A549 (cell line): ENCODE data around the gene PPP2R2D. TPM values are rescaled to one million over a fixed set of nuclear protein-coding genes. Genes with fewer than 3 reads are reported as not detected.

Source experiments
- ATAC-seq, 2 experiments: fragments of 200-7000 bp in 1 of 2; fragments of >200 bp in 1 of 2; cut with Nextera tagmentation in 1 of 2; cut with Tn5 transposase in 1 of 2; 3 replicates each; pipeline versions ENCODE4 v1.8.0 to v1.9.1; 2018 to 2020; ENCODE audit warnings: mild to moderate bottlenecking in 1 of 2, moderate library complexity in 1 of 2
- CTCF ChIA-PET: fragments of 300-600 bp; sonication (Branson Sonifier 250); formaldehyde crosslinking; extraction: SDS; loops from one replicate; lab custom pipeline; 2021; ENCODE audit warnings: antibody characterized with exemption, inconsistent platforms; lab: Yijun Ruan, JAX
- POLR2A ChIA-PET: fragments of 350-600 bp; formaldehyde crosslinking; extraction: SDS; loops from one replicate; lab custom pipeline; 2021; ENCODE audit warnings: antibody characterized with exemption, inconsistent platforms; lab: Yijun Ruan, JAX
- DNase-seq, 2 experiments: peaks; one replicate each; pipeline versions ENCODE4 v3.0.0 to v3.0.0-alpha.2; 2011 to 2016; ENCODE audit warnings: low read depth in 1 of 2, low spot score in 1 of 2
- FAIRE-seq: peaks from 2 replicates; lab custom pipeline; 2011; peaks lifted over from hg19 to GRCh38; lab: Jason Lieb, UNC
- H3K27ac ChIP-seq, 2 experiments: fragments of >200 bp; sonication (Bioruptor Twin); formaldehyde crosslinking; 3 replicates each; pipeline ENCODE4 v1.5.1; 2016 to 2017
- H3K4me1 ChIP-seq: fragments of >200 bp; sonication (Bioruptor Twin); formaldehyde crosslinking; 3 replicates; pipeline ENCODE4 v1.6.1; 2016
- H3K4me2 ChIP-seq: fragments of >200 bp; sonication (Bioruptor Twin); formaldehyde crosslinking; 3 replicates; pipeline ENCODE4 v1.6.1; 2016
- H3K4me3 ChIP-seq: fragments of >200 bp; sonication (Bioruptor Twin); formaldehyde crosslinking; 3 replicates; pipeline ENCODE4 v1.5.1; 2016
- H3K9me3 ChIP-seq: fragments of >200 bp; sonication (Bioruptor Twin); formaldehyde crosslinking; 3 replicates; pipeline ENCODE4 v1.6.1; 2016
- ATOH8 ChIP-seq: fragments of 250-450 bp; sonication (Bioruptor Pico); IDR thresholded peaks from 2 replicates; pipeline ENCODE4 v1.5.0; 2020; ENCODE audit warnings: low read depth, mild to moderate bottlenecking, moderate library complexity
- BHLHE40 ChIP-seq: IDR thresholded peaks from 2 replicates; pipeline ENCODE4 v1.6.1; 2012; ENCODE audit warnings: low read depth, low read length, inconsistent platforms
- E2F6 ChIP-seq: IDR thresholded peaks from 2 replicates; pipeline ENCODE4 v1.6.1; 2012; ENCODE audit warnings: low read depth, borderline replicate concordance
- EHF ChIP-seq: fragments of 250-450 bp; sonication (Bioruptor Pico); IDR thresholded peaks from 2 replicates; pipeline ENCODE4 v1.5.0; 2020; ENCODE audit warnings: mild to moderate bottlenecking
- EP300 ChIP-seq, 2 experiments: fragments of >200 bp; sonication (Bioruptor Twin); formaldehyde crosslinking; IDR thresholded peaks; 2 replicates in 1 of 2; 3 replicates in 1 of 2; pipeline ENCODE4 v1.6.1; 2016 to 2017
- ESRRA ChIP-seq: fragments of 150-350 bp; IDR thresholded peaks from 2 replicates; pipeline ENCODE4 v1.6.1; 2014; ENCODE audit warnings: mild to moderate bottlenecking, low read length, borderline replicate concordance
- FOSB ChIP-seq: fragments of 250-450 bp; sonication (Bioruptor Pico); IDR thresholded peaks from 2 replicates; pipeline ENCODE4 v1.5.0; 2020; ENCODE audit warnings: mild to moderate bottlenecking, moderate library complexity
- FOSL2 ChIP-seq, 2 experiments: fragments of 450-650 bp in 1 of 2; fragments of >200 bp in 1 of 2; sonication (Bioruptor Twin) in 1 of 2; formaldehyde crosslinking; IDR thresholded peaks; 2 replicates each; pipeline versions ENCODE4 v1.5.0 to v1.6.1; 2016 to 2020; ENCODE audit warnings: mild to moderate bottlenecking in 1 of 2, moderate library complexity in 1 of 2
- FOXS1 ChIP-seq: fragments of 250-450 bp; sonication (Bioruptor Pico); IDR thresholded peaks from 2 replicates; pipeline ENCODE4 v1.5.0; 2020; ENCODE audit warnings: mild to moderate bottlenecking, moderate library complexity
- HES2 ChIP-seq: fragments of >200 bp; sonication (Bioruptor Twin); formaldehyde crosslinking; IDR thresholded peaks from 2 replicates; pipeline ENCODE4 v1.6.1; 2016
- HEYL ChIP-seq: fragments of 250-450 bp; sonication (Bioruptor Pico); IDR thresholded peaks from 2 replicates; pipeline ENCODE4 v1.8.0; 2021; ENCODE audit warnings: mild to moderate bottlenecking, moderate library complexity
- HOXB5 ChIP-seq: fragments of 250-450 bp; sonication (Bioruptor Pico); IDR thresholded peaks from 2 replicates; pipeline ENCODE4 v1.5.0; 2020; ENCODE audit warnings: mild to moderate bottlenecking, moderate library complexity
- KDM5A ChIP-seq: fragments of 200-600 bp; sonication (generic); IDR thresholded peaks from 2 replicates; pipeline ENCODE4 v1.6.1; 2016; ENCODE audit warnings: antibody characterized with exemption, mild to moderate bottlenecking
- MAZ ChIP-seq: fragments of 150-350 bp; IDR thresholded peaks from 2 replicates; pipeline ENCODE4 v1.6.1; 2014; ENCODE audit warnings: antibody characterized with exemption, low read depth, low read length, borderline replicate concordance
- MYC ChIP-seq: IDR thresholded peaks from 2 replicates; pipeline ENCODE4 v1.6.1; 2012; ENCODE audit warnings: mild to moderate bottlenecking, inconsistent platforms, low read length, improper control_type of control experiment, borderline replicate concordance
- NFE2L2 ChIP-seq: fragments of 150-350 bp; conservative IDR thresholded peaks from 2 replicates; pipeline ENCODE4 v1.6.1; 2014; ENCODE audit warnings: low read length
- POLR2AphosphoS2 ChIP-seq: conservative IDR thresholded peaks from 2 replicates; pipeline ENCODE4 v1.6.1; 2012; ENCODE audit warnings: low read length, improper control_type of control experiment, inconsistent platforms
- REST ChIP-seq: fragments of 200-600 bp; sonication (generic); IDR thresholded peaks from 2 replicates; pipeline ENCODE4 v1.6.1; 2016; ENCODE audit warnings: antibody characterized with exemption, mild to moderate bottlenecking, moderate library complexity
- USF2 ChIP-seq: fragments of 450-650 bp; IDR thresholded peaks from 2 replicates; pipeline ENCODE4 v1.6.1; 2014; ENCODE audit warnings: antibody characterized with exemption
- ZFP36 ChIP-seq: fragments of 450-650 bp; IDR thresholded peaks from 2 replicates; pipeline ENCODE4 v1.6.1; 2014; ENCODE audit warnings: borderline replicate concordance; ENCODE audit not compliant: partially characterized antibody
- ZSCAN20 ChIP-seq: fragments of 250-450 bp; sonication (Bioruptor Pico); IDR thresholded peaks from 2 replicates; pipeline ENCODE4 v1.8.0; 2022; ENCODE audit warnings: mild to moderate bottlenecking, moderate library complexity
- WGBS: methylation state at CpG from one replicate; pipeline ENCODE4 v1.1.6; 2017; ENCODE audit errors: missing lambda C conversion rate; 5-methylcytosine and 5-hydroxymethylcytosine counted together
- polyA plus RNA-seq, 4 experiments: library from polyadenylated mRNA; depleted of rRNA in 3 of 4; stranded (reverse); fragments of >200 nt; fragmentation: RNase III in 1 of 4; extraction: RNeasy Plus Mini Kit Qiagen cat#74134 plus additional on column Dnase treatment in 1 of 4; gene quantifications; 2 replicates in 3 of 4; 3 replicates in 1 of 4; pipeline ENCODE4 v1.2.3, GENCODE V29; 2011 to 2017

PPP2R2D gene
- polyA plus RNA-seq, 2 of the 4 experiments (the other 2 are of a cell fraction) = 23.9 to 36.0 TPM

GRCh38 chr10:131975796-131976195, 75.0 kb downstream of the PPP2R2D start:
- Histone ChIP-seq H3K4me2 (no peak overlapping the region), H3K27ac (no peak overlapping the region), H3K4me1 (peaks cover 15% of the 10 kb centered on the region), H3K4me3 (no peak overlapping the region), H3K9me3 (no peaks in the 10 kb centered on the region)
- no peak for DNase-seq
- FAIRE-seq = no peak
- 92% methylated on average over 10 of the region's 10 CpGs for WGBS
- ChIA-PET POLR2A (no interaction called here), CTCF (interaction anchor here (0.6 to 2.5 kb wide), 3 partner anchors 47 to 167 kb away, joined by 3 to 13 read pairs (median 4); no protein-coding TSS in a partner anchor)
- TF ChIP-seq HES2 = no peak
- no peak for TF ChIP-seq NFE2L2
- TF ChIP-seq EHF (CRISPR knock-in tag) = no peak
- no peak for TF ChIP-seq FOSB (CRISPR knock-in tag)
- no peak for TF ChIP-seq ESRRA
- TF ChIP-seq FOXS1 (CRISPR knock-in tag) = no peak
- TF ChIP-seq MAZ = no peak
- no peak for TF ChIP-seq BHLHE40
- no peak for TF ChIP-seq HOXB5 (CRISPR knock-in tag)
- no peak for ATAC-seq

GRCh38 chr10:131977323-131978096, 76.7 kb downstream of the PPP2R2D start:
- TF ChIP-seq ATOH8 (no peak), FOSB (CRISPR knock-in tag) (no peak), POLR2AphosphoS2 (no peak), FOSL2 (IDR thresholded peaks at IDR 0.05) (no peak), FOSL2 (CRISPR knock-in tag; IDR thresholded peaks at IDR 0.05) (no peak), HEYL (CRISPR knock-in tag) (no peak), MYC (no peak), ZFP36 (no peak), E2F6 (no peak), REST (no peak), ESRRA (no peak), ZSCAN20 (CRISPR knock-in tag) (no peak), USF2 (no peak), EP300 (IDR thresholded peaks at IDR 0.05) (no peak), KDM5A (no peak), EHF (CRISPR knock-in tag) (no peak)
- POLR2A ChIA-PET = no interaction called here
- DNase-seq = no peak
- Histone ChIP-seq H3K27ac (no peak overlapping the region), H3K4me3 (no peak overlapping the region), H3K4me2 (no peak overlapping the region), H3K4me1 (peaks cover 17% of the 10 kb centered on the region), H3K9me3 (no peaks in the 10 kb centered on the region)
- no peak for FAIRE-seq
- 87% methylated on average over 13 of the region's 13 CpGs for WGBS
- CTCF ChIA-PET = no interaction called here
- no peak for ATAC-seq
